NT2/D1 (cell line): ENCODE results near the gene SLC25A21.
"Not testable (repeated sequence)": the region's sequence is repeated elsewhere in the genome, so short reads cannot be mapped to it uniquely, and the experiment has no call there.

Experiments
- DNase-seq: peaks from one replicate; pipeline ENCODE4 v3.0.0-alpha.2; 2011; ENCODE audit warnings: low read depth, low spot score
- H3K27me3 ChIP-seq: 2 replicates; pipeline ENCODE4 v1.6.0; 2011; ENCODE audit warnings: mild to moderate bottlenecking; ENCODE audit not compliant: insufficient read length, insufficient read depth
- H3K36me3 ChIP-seq: 2 replicates; pipeline ENCODE4 v1.6.1; 2011; ENCODE audit warnings: mild to moderate bottlenecking, low read length, mixed read lengths; ENCODE audit not compliant: insufficient read depth, insufficient read length
- H3K4me1 ChIP-seq: 2 replicates; pipeline ENCODE4 v1.5.1; 2011; ENCODE audit not compliant: insufficient read depth, insufficient read length
- H3K4me3 ChIP-seq: 2 replicates; pipeline ENCODE4 v1.5.1; 2011; ENCODE audit warnings: low read depth; ENCODE audit not compliant: insufficient read length
- H3K9ac ChIP-seq: 2 replicates; pipeline ENCODE4 v1.6.0; 2011; ENCODE audit warnings: low read depth; ENCODE audit not compliant: insufficient read length
- H3K9me3 ChIP-seq: 2 replicates; pipeline ENCODE4 v1.5.1; 2011; ENCODE audit warnings: mild to moderate bottlenecking, low read length; ENCODE audit not compliant: insufficient read depth
- SUZ12 ChIP-seq: IDR thresholded peaks from 2 replicates; pipeline ENCODE4 v1.6.1; 2011; ENCODE audit not compliant: insufficient read length, insufficient read depth; ENCODE audit errors: extremely low read depth
- YY1 ChIP-seq: IDR thresholded peaks from 2 replicates; pipeline ENCODE4 v1.6.1; 2011; ENCODE audit not compliant: insufficient read length, insufficient read depth
- ZNF274 ChIP-seq: IDR thresholded peaks from 2 replicates; pipeline ENCODE4 v1.6.1; 2011; ENCODE audit warnings: mild to moderate bottlenecking, low read depth, low read length

The SLC25A21 gene

GRCh38 chr14:37082449-37082848 lies 90.0 kb downstream of the SLC25A21 start:
- H3K4me1 ChIP-seq = no peaks in the 10 kb centered on the region
- no peaks in the 10 kb centered on the region for H3K36me3 ChIP-seq
- no peak for TF ChIP-seq YY1
- TF ChIP-seq ZNF274 = no peak
- TF ChIP-seq SUZ12 = no peak
- no peaks in the 10 kb centered on the region for H3K9me3 ChIP-seq
- no peak overlapping the region for H3K9ac ChIP-seq
- DNase-seq = no peak
- no peak overlapping the region for H3K4me3 ChIP-seq
- H3K27me3 ChIP-seq = no peaks in the 10 kb centered on the region

- Histone ChIP-seq H3K4me1 (no peaks in the 10 kb centered on the region), H3K36me3 (no peaks in the 10 kb centered on the region), H3K27me3 (no peaks in the 10 kb centered on the region), H3K9me3 (no peaks in the 10 kb centered on the region), H3K9ac (no peak overlapping the region), H3K4me3 (no peak overlapping the region)
- DNase-seq = no peak
- TF ChIP-seq ZNF274 = no peak
- no peak for TF ChIP-seq SUZ12
- no peak for TF ChIP-seq YY1
Observed at GRCh38 chr14:37081856-37082255, 90.5 kb downstream of the SLC25A21 start.

GRCh38 chr14:37081218-37081617 lies 91.2 kb downstream of the SLC25A21 start:
- Histone ChIP-seq H3K9ac (no peak overlapping the region), H3K36me3 (no peaks in the 10 kb centered on the region), H3K4me3 (no peak overlapping the region), H3K27me3 (no peaks in the 10 kb centered on the region), H3K9me3 (no peaks in the 10 kb centered on the region), H3K4me1 (no peaks in the 10 kb centered on the region)
- no peak for DNase-seq
- no peak for TF ChIP-seq SUZ12
- no peak for TF ChIP-seq ZNF274
- TF ChIP-seq YY1 = no peak

- TF ChIP-seq SUZ12 (no peak), ZNF274 (no peak), YY1 (no peak)
Observed at GRCh38 chr14:37078131-37078530, 94.3 kb downstream of the SLC25A21 start.

GRCh38 chr14:37074320-37074719 lies 98.1 kb downstream of the SLC25A21 start:
- not testable (repeated sequence) for H3K27me3 ChIP-seq, H3K4me3 ChIP-seq, DNase-seq, H3K36me3 ChIP-seq, H3K9ac ChIP-seq, H3K9me3 ChIP-seq, H3K4me1 ChIP-seq

More at GRCh38 chr14:37078131-37078530, 94.3 kb downstream of the SLC25A21 start:
- Histone ChIP-seq H3K4me3 (no peak overlapping the region), H3K27me3 (no peaks in the 10 kb centered on the region), H3K9me3 (no peaks in the 10 kb centered on the region), H3K36me3 (no peaks in the 10 kb centered on the region), H3K4me1 (no peaks in the 10 kb centered on the region), H3K9ac (no peak overlapping the region)
- DNase-seq = no peak

- no peaks in the 10 kb centered on the region for H3K9me3 ChIP-seq
- no peaks in the 10 kb centered on the region for H3K27me3 ChIP-seq
- no peak for DNase-seq
- H3K4me3 ChIP-seq = no peak overlapping the region
- no peak overlapping the region for H3K9ac ChIP-seq
- no peaks in the 10 kb centered on the region for H3K36me3 ChIP-seq
- TF ChIP-seq SUZ12 (no peak), ZNF274 (no peak), YY1 (no peak)
- no peaks in the 10 kb centered on the region for H3K4me1 ChIP-seq
Observed at GRCh38 chr14:37063467-37064240, 108.8 kb downstream of the SLC25A21 start.

GRCh38 chr14:37062191-37062803 lies 110.1 kb downstream of the SLC25A21 start:
- Histone ChIP-seq H3K36me3 (no peaks in the 10 kb centered on the region), H3K4me3 (no peak overlapping the region), H3K9ac (no peak overlapping the region), H3K9me3 (no peaks in the 10 kb centered on the region), H3K27me3 (no peaks in the 10 kb centered on the region), H3K4me1 (no peaks in the 10 kb centered on the region)
- DNase-seq = no peak
- TF ChIP-seq ZNF274 (no peak), SUZ12 (no peak), YY1 (no peak)

- Histone ChIP-seq H3K27me3 (no peaks in the 10 kb centered on the region), H3K4me3 (no peak overlapping the region), H3K9me3 (no peaks in the 10 kb centered on the region), H3K36me3 (no peaks in the 10 kb centered on the region), H3K9ac (no peak overlapping the region), H3K4me1 (no peaks in the 10 kb centered on the region)
- no peak for TF ChIP-seq SUZ12
- no peak for TF ChIP-seq YY1
- no peak for TF ChIP-seq ZNF274
- no peak for DNase-seq
Observed at GRCh38 chr14:37061697-37062096, 110.7 kb downstream of the SLC25A21 start.
